Stomach (tissue), 9 donors: ENCODE data around the gene NGB. TPM values are rescaled to one million over a fixed set of nuclear protein-coding genes. Genes with fewer than 3 reads are reported as not detected.

Source experiments
- DNase-seq, 2 donors: peaks; one replicate each; pipeline versions ENCODE4 v3.0.0 to v3.0.0-alpha.2; 2013 to 2019
- H3K27ac ChIP-seq, 5 donors: fragments of 200-600 bp in 4 of 5; sonication (generic) in 4 of 5; one replicate each; pipeline ENCODE4 v1.5.1; 2013 to 2019; ENCODE audit warnings: mild to moderate bottlenecking in 1 of 5, moderate library complexity in 1 of 5
- H3K27me3 ChIP-seq, 3 donors: fragments of 200-600 bp; sonication (generic); one replicate each; pipeline ENCODE4 v1.5.1; 2017 to 2019; ENCODE audit warnings: mixed run types in 1 of 3
- H3K36me3 ChIP-seq, 4 donors: fragments of 200-600 bp; sonication (generic); 1 replicate in 3 of 4; 2 replicates in 1 of 4; pipeline ENCODE4 v1.5.1; 2016 to 2019
- H3K4me1 ChIP-seq, 4 donors: fragments of 200-600 bp; sonication (generic); one replicate each; pipeline ENCODE4 v1.5.1; 2016 to 2019
- H3K4me3 ChIP-seq, 4 donors: fragments of 200-600 bp; sonication (generic) in 3 of 4; one replicate each; pipeline ENCODE4 v1.5.1; 2016 to 2019; ENCODE audit warnings: mild to moderate bottlenecking in 1 of 4
- H3K9me3 ChIP-seq, 4 donors: fragments of 200-600 bp; sonication (generic); one replicate each; pipeline ENCODE4 v1.5.1; 2016 to 2019
- EP300 ChIP-seq: sonication (generic); formaldehyde crosslinking; IDR thresholded peaks from one replicate; pipeline ENCODE4 v1.6.1; 2017; ENCODE audit warnings: antibody characterized with exemption
- POLR2A ChIP-seq, 4 donors: fragments of 450-650 bp; IDR thresholded peaks; one replicate each; pipeline ENCODE4 v1.6.1; 2016; ENCODE audit warnings: antibody characterized with exemption in 4 of 4, control low read depth in 2 of 4, mild to moderate bottlenecking in 1 of 4, moderate library complexity in 1 of 4
- POLR2AphosphoS5 ChIP-seq, 3 donors: sonication (generic); formaldehyde crosslinking; IDR thresholded peaks; one replicate each; pipeline ENCODE4 v1.6.1; 2016; ENCODE audit warnings: antibody characterized with exemption in 3 of 3
- WGBS, 5 donors: extraction: QIAGEN DNeasy Blood & Tissue Kit in 3 of 5; methylation state at CpG; one replicate each; pipeline versions ENCODE4 v1.1.5 to v1.1.7; 2013 to 2018; 5-methylcytosine and 5-hydroxymethylcytosine counted together
- intact Hi-C: fragments of 100-400 bp; cut with DNase I; formaldehyde crosslinking; loops from one replicate; pipeline ENCODE4 v1.15.1; 2023; ENCODE audit warnings: low total_unique reads
- polyA plus RNA-seq, 3 donors: library from polyadenylated mRNA; stranded (reverse); fragments of 200-250 nt; gene quantifications; one replicate each; pipeline ENCODE4 v1.2.3, GENCODE V29; 2013
- total RNA-seq, 5 donors: library from RNA; depleted of rRNA; stranded (reverse); fragments of >200 nt; gene quantifications; one replicate each; pipeline versions ENCODE4 v1.1.0 to v1.2.3, GENCODE V29; 2014 to 2016
- TF ChIP-seq, protein P1 (sequence below), 7 experiments: fragments of 450-650 bp in 4 of 7; fragments of 200-600 bp in 3 of 7; sonication (generic) in 3 of 7; IDR thresholded peaks; one replicate each; pipeline ENCODE4 v1.5.1; 2016 to 2019; ENCODE audit warnings: antibody characterized with exemption in 7 of 7, control low read depth in 2 of 7, mild to moderate bottlenecking in 1 of 7
- donor health status: healthy with polysubstance abuse.
- donor health status: Bipolar disorder and iron deficiency.
- donor health status: healthy.

Gene NGB
- total and polyA plus RNA-seq, 8 donors: 0.18 to 47.2 (median 1.8) TPM; not detected in 3

DNA sequence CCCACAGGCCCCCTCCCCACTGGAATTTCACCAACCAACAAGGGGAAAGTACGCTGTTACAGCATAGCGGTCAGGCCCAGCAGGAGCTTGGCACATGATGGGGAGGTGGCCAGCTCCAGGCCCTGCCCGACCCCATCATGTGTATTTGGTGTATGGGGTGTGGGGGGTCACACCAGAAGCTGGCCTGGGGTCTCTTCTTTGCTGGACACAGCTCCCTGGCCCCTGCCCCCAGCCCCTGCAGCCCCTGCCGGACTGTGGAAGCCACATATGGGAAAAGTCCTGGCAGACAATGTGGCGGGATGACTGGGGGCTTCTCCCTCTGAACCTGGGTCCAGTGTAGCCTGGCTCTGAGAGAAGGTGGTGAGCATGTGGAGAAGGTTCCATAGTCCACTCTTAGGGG is 12.4 kb downstream of the NGB start:
- intact Hi-C loops: no loop called here

DNA sequence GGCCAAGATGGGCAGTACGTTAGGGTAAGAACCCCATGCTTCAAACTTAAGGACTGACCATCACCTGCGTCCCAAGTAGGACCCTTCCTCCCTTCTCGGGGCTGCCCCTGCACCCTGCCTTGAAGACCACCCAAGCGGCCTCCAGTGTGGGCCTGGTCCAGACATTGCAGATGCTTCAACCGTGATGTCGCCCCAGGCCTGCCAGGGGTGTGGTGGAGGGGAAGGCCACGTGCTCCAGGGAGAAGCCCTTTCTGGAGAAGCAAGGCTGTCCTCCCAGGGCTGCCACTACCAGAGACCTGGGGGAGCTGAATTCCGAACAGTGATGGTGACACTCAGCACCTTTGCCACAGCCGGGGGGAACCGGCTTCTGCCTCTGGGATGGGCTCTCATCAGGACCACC is 13.3 kb downstream of the NGB start:
- intact Hi-C loops: no loop called here
- DNase-seq: no peak
- H3K4me1 ChIP-seq: no peaks in the 10 kb centered on the region
- no peaks in the 10 kb centered on the region for H3K36me3 ChIP-seq
- H3K4me3 ChIP-seq: no peak overlapping the region
- no peak for TF ChIP-seq POLR2A (IDR thresholded peaks at IDR 0.05)
- TF ChIP-seq POLR2AphosphoS5 (IDR thresholded peaks at IDR 0.05): no peak
- TF ChIP-seq, protein P1, sequence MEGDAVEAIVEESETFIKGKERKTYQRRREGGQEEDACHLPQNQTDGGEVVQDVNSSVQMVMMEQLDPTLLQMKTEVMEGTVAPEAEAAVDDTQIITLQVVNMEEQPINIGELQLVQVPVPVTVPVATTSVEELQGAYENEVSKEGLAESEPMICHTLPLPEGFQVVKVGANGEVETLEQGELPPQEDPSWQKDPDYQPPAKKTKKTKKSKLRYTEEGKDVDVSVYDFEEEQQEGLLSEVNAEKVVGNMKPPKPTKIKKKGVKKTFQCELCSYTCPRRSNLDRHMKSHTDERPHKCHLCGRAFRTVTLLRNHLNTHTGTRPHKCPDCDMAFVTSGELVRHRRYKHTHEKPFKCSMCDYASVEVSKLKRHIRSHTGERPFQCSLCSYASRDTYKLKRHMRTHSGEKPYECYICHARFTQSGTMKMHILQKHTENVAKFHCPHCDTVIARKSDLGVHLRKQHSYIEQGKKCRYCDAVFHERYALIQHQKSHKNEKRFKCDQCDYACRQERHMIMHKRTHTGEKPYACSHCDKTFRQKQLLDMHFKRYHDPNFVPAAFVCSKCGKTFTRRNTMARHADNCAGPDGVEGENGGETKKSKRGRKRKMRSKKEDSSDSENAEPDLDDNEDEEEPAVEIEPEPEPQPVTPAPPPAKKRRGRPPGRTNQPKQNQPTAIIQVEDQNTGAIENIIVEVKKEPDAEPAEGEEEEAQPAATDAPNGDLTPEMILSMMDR (IDR thresholded peaks at IDR 0.05): no peak
- TF ChIP-seq EP300: no peak
- 45 to 92% (median 89%) methylated on average over 4 to 10 of the region's 10 CpGs for WGBS, 5 donors
- H3K9me3 ChIP-seq: no peaks in the 10 kb centered on the region
- H3K27me3 ChIP-seq: peaks cover 0 to 38% (median 3%) of the 10 kb centered on the region in 3 donors
- no peak overlapping the region for H3K27ac ChIP-seq

More for the DNA sequence above, 12.4 kb downstream of the NGB start:
- TF ChIP-seq POLR2AphosphoS5 (IDR thresholded peaks at IDR 0.05): no peak
- no peak for TF ChIP-seq POLR2A (IDR thresholded peaks at IDR 0.05)
- TF ChIP-seq, protein P1 (IDR thresholded peaks at IDR 0.05): no peak
- TF ChIP-seq EP300: no peak
- Histone ChIP-seq H3K36me3 (no peaks in the 10 kb centered on the region), H3K27ac (no peak overlapping the region), H3K4me1 (no peaks in the 10 kb centered on the region), H3K4me3 (no peak overlapping the region), H3K9me3 (no peaks in the 10 kb centered on the region), H3K27me3 (peaks cover 0 to 38% (median 3%) of the 10 kb centered on the region in 3 donors)
- 79 to 89% (median 84%) methylated on average over 5 of the region's 5 CpGs for WGBS, 5 donors
- no peak for DNase-seq

DNA sequence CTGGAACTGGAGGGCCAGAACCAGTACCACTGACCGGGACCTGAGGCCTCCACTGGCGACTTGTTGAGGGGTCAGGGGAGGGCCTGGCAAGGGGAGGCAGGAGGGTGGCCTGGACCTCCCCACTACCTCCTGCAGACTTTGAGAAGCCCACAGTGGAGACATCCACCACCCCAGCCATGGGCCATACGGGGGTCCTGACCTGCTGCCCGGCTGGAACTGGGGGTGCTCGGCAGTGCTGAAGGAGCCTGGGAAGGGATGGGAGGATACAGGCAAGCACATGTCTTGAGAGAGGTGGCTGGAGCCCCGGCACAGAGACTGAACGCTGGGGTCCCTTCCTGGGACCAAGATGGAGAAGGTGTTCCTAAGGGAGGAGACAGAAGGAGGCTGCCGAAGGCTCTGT is 14.3 kb downstream of the NGB start:
- no peak for DNase-seq
- WGBS, 5 donors: 88 to 96% (median 92%) methylated on average over 8 of the region's 8 CpGs
- no peak overlapping the region for H3K4me3 ChIP-seq
- no peaks in the 10 kb centered on the region for H3K36me3 ChIP-seq
- no peak overlapping the region for H3K27ac ChIP-seq
- TF ChIP-seq POLR2AphosphoS5 (IDR thresholded peaks at IDR 0.05) (no peak), POLR2A (IDR thresholded peaks at IDR 0.05) (no peak), EP300 (no peak)
- TF ChIP-seq, protein P1 (IDR thresholded peaks at IDR 0.05): no peak
- intact Hi-C loops: no loop called here
- H3K4me1 ChIP-seq: no peaks in the 10 kb centered on the region
- H3K9me3 ChIP-seq: no peaks in the 10 kb centered on the region
- peaks cover 0 to 38% (median 3%) of the 10 kb centered on the region in 3 donors for H3K27me3 ChIP-seq

DNA sequence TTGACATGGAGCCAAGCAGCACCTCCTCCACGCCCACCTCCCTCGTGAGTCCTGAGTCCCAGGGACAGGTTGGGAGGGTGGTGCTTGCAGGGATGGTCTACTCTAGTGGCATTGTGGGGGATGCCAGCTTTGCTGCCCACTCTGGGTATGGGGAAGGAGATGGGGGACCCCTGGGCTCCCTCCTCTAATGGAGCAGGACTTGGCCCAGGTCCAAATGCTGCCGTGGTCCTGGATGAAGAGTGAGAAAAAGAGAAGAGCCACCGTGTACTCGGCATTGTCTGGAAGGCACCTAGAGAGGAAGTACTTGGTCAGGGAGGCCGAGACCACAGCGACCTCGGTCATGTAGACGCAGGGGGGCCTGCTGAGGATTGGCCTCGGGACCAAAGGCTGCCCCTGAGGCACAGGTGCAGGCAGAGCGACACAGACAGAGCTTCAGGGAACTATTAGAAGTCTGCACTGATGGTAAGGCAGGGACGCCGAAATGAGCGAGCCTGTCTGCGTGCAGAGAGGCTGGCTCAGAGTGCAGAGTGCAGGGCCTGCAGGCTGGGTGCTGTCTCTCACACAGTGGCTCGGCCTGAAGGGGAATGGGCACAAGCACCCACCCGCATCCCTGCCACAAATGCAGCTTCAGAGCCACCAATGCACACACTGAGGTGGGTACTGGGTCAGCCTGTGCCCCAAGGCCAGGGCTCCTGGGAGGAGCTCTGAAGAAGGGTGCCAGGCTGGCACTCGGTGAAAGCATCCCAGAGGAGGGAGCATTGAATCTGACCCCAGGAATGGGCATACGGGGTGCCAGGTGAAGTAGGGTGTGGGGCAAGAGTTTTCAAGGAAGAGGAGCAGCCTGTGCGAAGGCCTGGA is 17.4 kb downstream of the NGB start:
- H3K4me1 ChIP-seq: no peaks in the 10 kb centered on the region
- no peaks in the 10 kb centered on the region for H3K9me3 ChIP-seq
- TF ChIP-seq, protein P1 (IDR thresholded peaks at IDR 0.05): no peak
- H3K36me3 ChIP-seq: no peaks in the 10 kb centered on the region
- no peak overlapping the region for H3K4me3 ChIP-seq
- DNase-seq: no peak
- WGBS, 5 donors: 60 to 71% (median 67%) methylated on average over 15 to 20 of the region's 20 CpGs
- H3K27ac ChIP-seq: no peak overlapping the region
- peaks cover 0 to 10% (median 0%) of the 10 kb centered on the region in 3 donors for H3K27me3 ChIP-seq
- intact Hi-C loops: no loop called here
